Lower lobe of right lung (tissue), 2 donors: ENCODE data around the gene TMEM106C. TPM values are rescaled to one million over a fixed set of nuclear protein-coding genes. Genes with fewer than 3 reads are reported as not detected.

Source experiments
- ATAC-seq, 2 donors: fragments of 200-7000 bp; cut with Tn5 transposase; one replicate each; pipeline ENCODE4 v1.9.1; 2020 to 2022; ENCODE audit warnings: mild to moderate bottlenecking in 2 of 2, moderate library complexity in 2 of 2
- DNase-seq: peaks from one replicate; pipeline ENCODE4 v3.0.0-alpha.2; 2020
- H3K27ac ChIP-seq: fragments of 200-600 bp; one replicate; pipeline ENCODE4 v1.8.0; 2022
- H3K27me3 ChIP-seq: fragments of 200-600 bp; one replicate; pipeline ENCODE4 v1.8.0; 2022; ENCODE audit warnings: low read depth
- H3K36me3 ChIP-seq: fragments of 200-600 bp; one replicate; pipeline ENCODE4 v1.8.0; 2022; ENCODE audit warnings: mild to moderate bottlenecking
- H3K4me1 ChIP-seq: fragments of 200-600 bp; one replicate; pipeline ENCODE4 v1.8.0; 2022
- H3K4me3 ChIP-seq: fragments of 200-600 bp; one replicate; pipeline ENCODE4 v1.8.0; 2022; ENCODE audit warnings: mild to moderate bottlenecking
- H3K9me3 ChIP-seq: fragments of 200-600 bp; one replicate; pipeline ENCODE4 v1.8.0; 2022
- intact Hi-C: fragments of 100-400 bp; cut with DNase I; formaldehyde crosslinking; loops from one replicate; pipeline ENCODE4 v1.11.0; 2022
- total RNA-seq: library from RNA; stranded (reverse); fragmentation: NEBNext Ultra II Directional; extraction: Animal tissue kit (Norgen Biotek cat#: 25700); gene quantifications from one replicate; pipeline ENCODE4 v1.2.1, GENCODE V29; 2021
- TF ChIP-seq, protein P1 (sequence below): fragments of 200-600 bp; IDR thresholded peaks from one replicate; pipeline ENCODE4 v1.8.0; 2022; ENCODE audit warnings: antibody characterized with exemption, mild to moderate bottlenecking
- donor health status: DM: no; HTN: yes; CAD: no; lungs with severe emphysema.

Gene TMEM106C
- total RNA-seq, 1 donor from 2014 or later: 39.3 TPM

DNA sequence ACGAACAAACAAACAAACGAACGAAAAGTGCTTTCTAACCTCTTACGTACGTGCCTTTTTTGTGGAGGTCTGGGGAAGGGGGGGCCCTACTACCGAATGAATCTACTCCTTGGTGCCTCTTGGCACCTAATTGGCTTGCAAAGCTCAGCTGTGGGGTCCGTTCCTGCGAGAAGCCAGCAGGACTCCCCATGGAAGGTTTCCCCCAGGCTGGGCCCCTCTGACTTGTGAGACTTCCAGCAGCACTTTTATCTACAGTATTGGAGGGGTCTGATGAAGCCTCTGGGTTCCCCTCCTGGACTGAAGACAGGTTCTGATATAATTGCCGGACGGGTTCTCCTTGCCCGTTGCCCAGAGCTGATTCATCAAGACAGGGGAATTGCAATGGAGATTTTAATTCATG lies 1.2 kb upstream of the TMEM106C start:
- H3K27me3 ChIP-seq: no peaks in the 10 kb centered on the region
- ATAC-seq: no peak
- intact Hi-C loops: no loop called here

DNA sequence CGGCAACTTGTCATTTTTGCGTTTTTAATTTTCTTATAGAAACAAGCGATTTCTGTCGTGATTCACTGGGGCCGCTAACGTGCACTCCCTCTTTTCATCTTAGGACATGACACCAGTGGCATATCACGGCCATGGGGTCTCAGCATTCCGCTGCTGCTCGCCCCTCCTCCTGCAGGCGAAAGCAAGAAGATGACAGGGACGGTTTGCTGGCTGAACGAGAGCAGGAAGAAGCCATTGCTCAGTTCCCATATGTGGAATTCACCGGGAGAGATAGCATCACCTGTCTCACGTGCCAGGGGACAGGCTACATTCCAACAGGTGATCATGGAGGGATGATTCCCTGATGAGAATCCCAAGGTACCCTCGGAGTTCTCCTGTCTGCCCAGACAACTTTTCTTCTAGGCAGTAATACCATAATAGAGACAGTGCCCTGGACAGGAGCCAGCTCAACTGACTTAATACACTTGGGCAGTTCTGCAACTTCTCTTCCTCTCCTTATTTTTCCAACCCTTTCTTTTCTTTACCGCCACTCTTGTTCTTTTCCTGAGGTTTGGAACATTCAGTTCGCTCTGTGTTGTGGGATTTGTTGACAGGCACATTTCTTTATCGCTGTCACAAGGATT lies 821 bp downstream of the TMEM106C start:
- H3K4me1 ChIP-seq: peaks cover 24% of the 10 kb centered on the region
- TF ChIP-seq, protein P1, sequence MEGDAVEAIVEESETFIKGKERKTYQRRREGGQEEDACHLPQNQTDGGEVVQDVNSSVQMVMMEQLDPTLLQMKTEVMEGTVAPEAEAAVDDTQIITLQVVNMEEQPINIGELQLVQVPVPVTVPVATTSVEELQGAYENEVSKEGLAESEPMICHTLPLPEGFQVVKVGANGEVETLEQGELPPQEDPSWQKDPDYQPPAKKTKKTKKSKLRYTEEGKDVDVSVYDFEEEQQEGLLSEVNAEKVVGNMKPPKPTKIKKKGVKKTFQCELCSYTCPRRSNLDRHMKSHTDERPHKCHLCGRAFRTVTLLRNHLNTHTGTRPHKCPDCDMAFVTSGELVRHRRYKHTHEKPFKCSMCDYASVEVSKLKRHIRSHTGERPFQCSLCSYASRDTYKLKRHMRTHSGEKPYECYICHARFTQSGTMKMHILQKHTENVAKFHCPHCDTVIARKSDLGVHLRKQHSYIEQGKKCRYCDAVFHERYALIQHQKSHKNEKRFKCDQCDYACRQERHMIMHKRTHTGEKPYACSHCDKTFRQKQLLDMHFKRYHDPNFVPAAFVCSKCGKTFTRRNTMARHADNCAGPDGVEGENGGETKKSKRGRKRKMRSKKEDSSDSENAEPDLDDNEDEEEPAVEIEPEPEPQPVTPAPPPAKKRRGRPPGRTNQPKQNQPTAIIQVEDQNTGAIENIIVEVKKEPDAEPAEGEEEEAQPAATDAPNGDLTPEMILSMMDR: no peak
- intact Hi-C loops: no loop called here
- H3K9me3 ChIP-seq: no peaks in the 10 kb centered on the region
- ATAC-seq (peak in 1 of 2 donors; percentile 6), DNase-seq (no peak)
- H3K4me3 ChIP-seq: peak overlapping the region; percentile 93
- H3K27ac ChIP-seq: peak overlapping the region; percentile 75
- H3K36me3 ChIP-seq: peaks cover 17% of the 10 kb centered on the region
- no peaks in the 10 kb centered on the region for H3K27me3 ChIP-seq

More for the DNA sequence above, 1.2 kb upstream of the TMEM106C start:
- no peak for DNase-seq
- TF ChIP-seq, protein P1: no peak
- no peak overlapping the region for H3K4me3 ChIP-seq
- no peak overlapping the region for H3K27ac ChIP-seq
- H3K36me3 ChIP-seq: peaks cover 10% of the 10 kb centered on the region
- no peaks in the 10 kb centered on the region for H3K9me3 ChIP-seq
- H3K4me1 ChIP-seq: peaks cover 24% of the 10 kb centered on the region

DNA sequence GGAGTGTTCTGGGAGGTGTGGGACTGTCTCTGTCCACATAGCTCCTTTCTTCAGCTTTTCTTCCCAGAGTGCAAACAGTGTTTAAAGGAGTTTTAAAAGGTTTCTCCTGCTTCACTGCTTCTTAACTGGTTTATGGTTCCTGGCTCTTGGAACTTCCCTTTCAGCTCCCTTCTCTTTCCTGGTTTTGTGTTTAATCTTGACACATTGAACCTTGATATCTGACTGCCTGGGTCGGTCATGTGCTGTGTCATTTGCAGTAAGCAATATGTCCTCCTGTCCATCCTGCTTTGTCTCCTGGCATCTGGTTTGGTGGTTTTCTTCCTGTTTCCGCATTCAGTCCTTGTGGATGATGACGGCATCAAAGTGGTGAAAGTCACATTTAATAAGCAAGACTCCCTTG lies 2.2 kb downstream of the TMEM106C start:
- Histone ChIP-seq H3K36me3 (peaks cover 17% of the 10 kb centered on the region), H3K4me3 (no peak overlapping the region), H3K27ac (no peak overlapping the region), H3K27me3 (no peaks in the 10 kb centered on the region), H3K9me3 (no peaks in the 10 kb centered on the region), H3K4me1 (peaks cover 24% of the 10 kb centered on the region)
- intact Hi-C loops: no loop called here
- TF ChIP-seq, protein P1: no peak
- DNase-seq (no peak), ATAC-seq (no peak)

DNA sequence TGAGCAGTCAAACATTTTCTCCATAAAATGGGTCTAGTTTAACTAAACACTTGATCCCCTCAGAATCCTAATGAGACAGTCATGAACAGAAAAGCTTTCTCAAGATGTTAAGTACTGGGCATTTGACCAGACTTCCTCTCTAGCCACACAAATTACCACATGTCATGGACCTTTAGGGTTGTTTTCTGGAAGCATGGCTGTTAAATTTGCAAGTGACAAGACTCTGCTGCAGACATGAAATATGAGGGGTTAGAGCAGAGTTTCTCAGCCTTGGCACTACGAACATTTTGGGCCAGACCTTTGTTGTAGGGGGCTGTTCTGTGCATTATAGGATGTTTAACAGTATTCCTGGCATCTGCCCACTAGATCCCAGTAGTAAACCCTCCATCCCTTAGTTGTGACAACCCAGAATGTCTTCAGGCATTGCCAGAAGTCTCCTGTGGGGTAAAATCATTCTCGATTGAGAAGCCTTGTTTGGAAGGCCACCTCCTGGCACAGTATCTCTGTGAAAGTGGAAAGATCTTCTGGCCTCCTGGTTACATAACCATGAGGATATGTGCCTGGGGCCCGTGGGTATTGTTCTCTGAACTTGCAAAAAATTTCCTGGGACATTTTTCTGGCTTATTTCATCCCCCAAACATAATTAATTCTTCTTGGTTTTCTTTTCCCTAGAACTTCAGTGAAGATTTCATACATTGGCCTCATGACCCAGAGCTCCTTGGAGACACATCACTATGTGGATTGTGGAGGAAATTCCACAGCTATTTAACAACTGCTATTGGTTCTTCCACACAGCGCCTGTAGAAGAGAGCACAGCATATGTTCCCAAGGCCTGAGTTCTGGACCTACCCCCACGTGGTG lies 4.3 kb downstream of the TMEM106C start:
- Histone ChIP-seq H3K27ac (no peak overlapping the region), H3K9me3 (no peaks in the 10 kb centered on the region), H3K36me3 (peaks cover 17% of the 10 kb centered on the region), H3K4me3 (no peak overlapping the region), H3K4me1 (peaks cover 23% of the 10 kb centered on the region), H3K27me3 (no peaks in the 10 kb centered on the region)
- no peak for DNase-seq
- intact Hi-C loops: no loop called here
- no peak for ATAC-seq
- TF ChIP-seq, protein P1: no peak

DNA sequence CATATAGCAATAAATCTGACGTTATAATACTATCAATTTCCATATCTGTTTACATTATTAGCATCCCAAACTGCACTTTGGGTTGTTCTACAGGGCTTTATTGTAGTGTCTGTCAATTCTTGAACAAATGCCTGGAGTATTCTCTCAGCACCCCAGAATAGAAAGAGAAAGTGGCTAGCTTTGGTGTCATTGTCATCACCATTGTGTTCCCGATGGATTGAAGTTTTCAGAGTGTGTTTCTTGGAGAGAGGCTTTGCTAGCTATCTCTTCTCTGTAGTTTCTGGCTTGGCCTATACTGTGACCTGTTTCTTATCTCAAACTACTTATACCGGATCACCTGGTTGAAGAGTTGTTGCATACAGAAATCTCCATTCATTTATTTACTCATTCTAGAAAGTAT lies 6.4 kb downstream of the TMEM106C start:
- H3K27ac ChIP-seq: no peak overlapping the region
- ATAC-seq: no peak
- no peaks in the 10 kb centered on the region for H3K27me3 ChIP-seq
- TF ChIP-seq, protein P1: no peak
- DNase-seq: no peak
- intact Hi-C loops: no loop called here
- H3K4me3 ChIP-seq: no peak overlapping the region
- H3K4me1 ChIP-seq: peaks cover 6% of the 10 kb centered on the region
- peaks cover 17% of the 10 kb centered on the region for H3K36me3 ChIP-seq
- H3K9me3 ChIP-seq: no peaks in the 10 kb centered on the region
